ENCODE results near the gene AP3D1. TPM values are rescaled to one million over a fixed set of nuclear protein-coding genes. Genes with fewer than 3 reads are reported as not detected.

Gene AP3D1
- total RNA-seq, 2 donors from 2014 or later = 105 to 137 TPM

GRCh38 chr19:2114218-2114617 lies 37.1 kb downstream of the AP3D1 start:
- Histone ChIP-seq H3K27me3 (no peaks in the 10 kb centered on the region), H3K4me3 (no peak overlapping the region), H3K9ac (ENCODE audit: low read depth in 2 of 2, low read length in 2 of 2) (no peak overlapping the region), H3K36me3 (peaks cover 51% of the 10 kb centered on the region), H3K9me3 (no peaks in the 10 kb centered on the region), H3K4me1 (no peaks in the 10 kb centered on the region), H3K27ac (no peak overlapping the region)
- TF ChIP-seq CTCF (IDR thresholded peaks at IDR 0.05) = no peak
- no peak for DNase-seq
- intact Hi-C loops (cut with DNase I) = no loop called here

- Histone ChIP-seq H3K4me1 (no peaks in the 10 kb centered on the region), H3K36me3 (peaks cover 52% of the 10 kb centered on the region), H3K9me3 (no peaks in the 10 kb centered on the region), H3K9ac (ENCODE audit: low read depth in 2 of 2, low read length in 2 of 2) (no peak overlapping the region), H3K27me3 (no peaks in the 10 kb centered on the region), H3K4me3 (no peak overlapping the region), H3K27ac (no peak overlapping the region)
- no peak for DNase-seq
- TF ChIP-seq CTCF (IDR thresholded peaks at IDR 0.05) = no peak
- intact Hi-C loops (cut with DNase I) = no loop called here
Measured at GRCh38 chr19:2113439-2114211, 37.7 kb downstream of the AP3D1 start.

GRCh38 chr19:2112516-2113320 lies 38.6 kb downstream of the AP3D1 start:
- no peak for TF ChIP-seq CTCF (IDR thresholded peaks at IDR 0.05)
- no peak overlapping the region for H3K27ac ChIP-seq
- no peak overlapping the region for H3K9ac ChIP-seq (ENCODE audit: low read depth in 2 of 2, low read length in 2 of 2)
- H3K36me3 ChIP-seq = peaks cover 54% of the 10 kb centered on the region
- H3K9me3 ChIP-seq = no peaks in the 10 kb centered on the region
- intact Hi-C loops (cut with DNase I) = no loop called here
- DNase-seq = no peak
- H3K4me3 ChIP-seq = no peak overlapping the region
- H3K4me1 ChIP-seq = no peaks in the 10 kb centered on the region
- no peaks in the 10 kb centered on the region for H3K27me3 ChIP-seq

- no peak overlapping the region for H3K27ac ChIP-seq
- H3K9me3 ChIP-seq = no peaks in the 10 kb centered on the region
- H3K4me3 ChIP-seq = no peak overlapping the region
- H3K9ac ChIP-seq (ENCODE audit: low read depth in 2 of 2, low read length in 2 of 2) = peak overlapping the region in 1 of 2 donors; percentile 7
- H3K27me3 ChIP-seq = no peaks in the 10 kb centered on the region
- intact Hi-C loops (cut with DNase I) = no loop called here
- H3K4me1 ChIP-seq = no peaks in the 10 kb centered on the region
- H3K36me3 ChIP-seq = peaks cover 46% of the 10 kb centered on the region
- no peak for DNase-seq
- no peak for TF ChIP-seq CTCF (IDR thresholded peaks at IDR 0.05)
Measured at GRCh38 chr19:2111886-2112285, 39.5 kb downstream of the AP3D1 start.

GRCh38 chr19:2111425-2111824 lies 39.9 kb downstream of the AP3D1 start:
- Histone ChIP-seq H3K27ac (no peak overlapping the region), H3K36me3 (peaks cover 42% of the 10 kb centered on the region), H3K4me1 (no peaks in the 10 kb centered on the region), H3K9ac (ENCODE audit: low read depth in 2 of 2, low read length in 2 of 2) (no peak overlapping the region), H3K27me3 (no peaks in the 10 kb centered on the region), H3K4me3 (no peak overlapping the region), H3K9me3 (no peaks in the 10 kb centered on the region)
- no peak for DNase-seq
- TF ChIP-seq CTCF (IDR thresholded peaks at IDR 0.05) = no peak
- intact Hi-C loops (cut with DNase I) = no loop called here

Measured in colonic mucosa (tissue), 4 donors.